GM19099 (cell line): ENCODE measurements around the gene FAM89A.
A peak's percentile ranks its signal among the peaks of the same experiment; 100 is the strongest.

Experiments
- POLR2A ChIP-seq: IDR thresholded peaks from 3 replicates; pipeline ENCODE4 v1.6.1; 2011; ENCODE audit warnings: low read depth; ENCODE audit not compliant: insufficient read length; ENCODE audit errors: extremely low read depth

The FAM89A gene

DNA sequence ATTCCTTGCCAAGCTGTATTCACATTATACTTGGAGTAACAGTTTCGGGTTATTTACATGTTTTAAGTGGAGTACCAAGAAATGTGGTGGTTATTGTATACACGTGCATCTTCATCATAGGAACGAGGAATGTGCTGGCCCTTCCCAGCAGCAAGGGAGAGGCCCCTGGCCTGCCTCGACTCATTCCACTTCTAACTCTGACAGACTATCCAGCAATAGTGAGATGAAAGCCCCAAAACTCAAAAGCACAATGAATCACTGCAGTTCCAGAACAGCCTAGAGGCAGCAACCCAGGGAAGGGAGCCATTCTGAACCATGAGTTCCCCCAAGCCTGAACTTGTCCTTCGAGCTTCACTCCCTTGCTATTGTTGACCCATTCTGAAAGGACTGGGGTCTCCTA, 23.1 kb downstream of the FAM89A start:
- no peak for TF ChIP-seq POLR2A

DNA sequence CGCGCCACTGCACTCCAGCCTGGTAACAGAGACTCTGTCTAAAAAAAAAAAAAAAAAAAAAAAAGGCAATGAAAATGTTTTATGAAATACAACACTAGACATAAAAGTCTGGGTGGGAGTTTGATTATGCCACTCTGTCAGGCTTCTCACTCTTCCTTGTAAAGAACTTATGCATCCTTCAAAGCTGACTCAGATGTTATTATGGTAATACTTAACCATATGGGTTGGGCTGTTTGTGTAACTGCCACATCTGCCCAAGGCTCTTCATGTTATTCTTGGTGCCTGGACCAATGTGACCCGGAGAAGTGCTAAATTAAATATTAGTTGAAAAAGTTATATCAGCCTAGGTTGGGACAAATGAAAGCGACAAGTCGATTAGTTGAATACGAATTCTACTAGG, 23.8 kb downstream of the FAM89A start:
- no peak for TF ChIP-seq POLR2A

DNA sequence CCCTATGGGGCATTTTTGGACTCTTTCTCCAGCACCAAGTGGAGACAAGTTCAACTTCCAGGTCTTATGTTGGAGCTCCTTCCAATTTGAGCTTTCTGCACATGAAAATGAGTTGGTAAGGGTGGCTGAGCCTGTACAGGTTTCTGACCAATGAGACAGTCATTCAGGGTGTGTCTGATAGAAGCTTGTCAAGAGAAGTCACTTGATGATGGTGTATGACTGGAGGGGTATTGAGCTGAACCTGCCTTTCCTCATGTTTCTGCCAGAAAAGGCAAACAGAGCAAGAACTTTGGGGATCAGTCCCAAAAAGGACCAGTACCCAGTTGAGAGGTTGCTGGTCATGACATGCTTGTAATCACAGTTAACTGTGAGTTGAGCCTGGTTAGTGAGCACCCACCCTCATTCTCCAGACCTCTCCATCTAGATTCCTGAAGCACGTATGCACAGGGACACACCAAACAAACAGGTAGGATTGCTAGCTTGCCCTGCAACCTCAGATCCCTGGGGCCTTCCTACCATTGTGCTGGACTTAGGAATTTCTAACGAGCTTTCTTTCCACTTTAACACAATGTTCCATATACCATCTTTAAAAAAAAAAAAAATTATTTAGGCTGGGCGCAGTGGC, 26.6 kb downstream of the FAM89A start:
- TF ChIP-seq POLR2A = no peak

DNA sequence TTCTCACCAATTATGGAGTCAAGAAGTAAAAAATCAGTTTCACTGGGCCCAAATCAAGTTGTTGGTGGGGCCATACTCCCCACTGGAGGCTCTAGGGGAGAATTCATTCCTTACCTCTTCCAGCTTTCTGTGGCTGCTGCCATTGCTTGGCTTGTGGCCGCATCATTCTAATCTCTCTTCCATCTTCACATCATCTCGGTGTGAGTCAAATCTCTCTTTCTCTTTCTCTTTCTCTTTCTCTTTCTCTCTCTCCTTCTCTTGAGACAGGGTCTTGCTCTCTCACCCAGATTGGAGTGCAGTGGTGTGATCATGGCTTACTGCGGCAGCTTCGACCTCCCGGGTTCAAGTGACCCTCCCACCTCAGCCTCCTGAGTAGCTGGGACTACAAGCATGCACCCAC, 28.1 kb downstream of the FAM89A start:
- no peak for TF ChIP-seq POLR2A

DNA sequence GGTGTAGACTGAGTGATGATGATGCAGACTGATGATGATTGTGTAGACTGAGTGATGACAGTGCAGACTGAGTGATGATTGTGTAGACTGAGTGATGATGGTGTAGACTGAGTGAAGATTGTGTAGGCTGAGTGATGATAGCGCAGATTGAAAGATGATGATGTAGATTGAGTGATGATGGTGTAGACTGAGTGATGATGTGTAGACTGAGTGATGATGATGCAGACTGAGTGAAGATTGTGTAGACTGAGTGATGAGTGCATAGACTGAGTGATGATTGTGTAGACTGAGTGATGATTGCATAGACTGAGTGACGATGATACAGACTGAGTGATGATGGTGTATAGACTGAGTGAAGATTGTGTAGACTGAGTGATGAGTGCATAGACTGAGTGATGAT, 28.7 kb downstream of the FAM89A start:
- TF ChIP-seq POLR2A = no peak

DNA sequence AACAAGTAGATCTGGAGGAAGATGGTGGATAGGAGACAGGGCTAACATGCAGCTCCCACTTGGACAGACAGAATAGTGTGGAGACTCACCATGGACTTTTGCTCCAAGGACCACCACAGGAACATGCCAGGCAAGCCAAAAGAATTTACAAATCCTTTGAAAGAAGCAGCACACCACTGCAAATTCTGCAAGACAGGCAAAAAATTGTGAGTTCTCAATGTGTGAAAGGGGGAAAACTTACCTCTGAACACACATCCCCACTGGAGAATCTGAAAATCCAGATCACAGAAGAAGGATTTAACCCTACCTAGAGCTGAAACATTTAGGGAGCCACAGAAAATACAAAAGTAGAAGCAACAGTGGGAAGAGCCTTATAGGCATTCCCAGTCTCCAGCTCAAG, 38.2 kb downstream of the FAM89A start:
- no peak for TF ChIP-seq POLR2A

DNA sequence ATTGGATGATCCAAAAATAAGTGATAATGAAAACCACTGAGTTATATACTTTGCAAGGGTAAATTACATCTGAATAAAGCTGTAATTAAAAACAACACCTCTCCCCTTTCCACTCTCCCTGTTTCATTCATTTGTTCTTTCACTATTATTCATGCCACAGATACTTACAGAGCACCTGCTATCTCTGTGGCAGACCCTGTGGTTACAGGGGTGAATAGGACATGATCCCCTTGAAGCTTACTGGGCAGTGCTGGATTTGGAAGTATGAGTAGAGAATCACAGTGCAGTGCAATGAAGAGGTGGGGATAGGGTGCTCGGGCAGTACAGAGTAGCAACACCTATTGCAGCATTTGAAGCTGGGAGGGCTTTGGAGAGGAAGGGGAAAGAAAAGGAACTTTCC, 39.4 kb downstream of the FAM89A start:
- TF ChIP-seq POLR2A = no peak

DNA sequence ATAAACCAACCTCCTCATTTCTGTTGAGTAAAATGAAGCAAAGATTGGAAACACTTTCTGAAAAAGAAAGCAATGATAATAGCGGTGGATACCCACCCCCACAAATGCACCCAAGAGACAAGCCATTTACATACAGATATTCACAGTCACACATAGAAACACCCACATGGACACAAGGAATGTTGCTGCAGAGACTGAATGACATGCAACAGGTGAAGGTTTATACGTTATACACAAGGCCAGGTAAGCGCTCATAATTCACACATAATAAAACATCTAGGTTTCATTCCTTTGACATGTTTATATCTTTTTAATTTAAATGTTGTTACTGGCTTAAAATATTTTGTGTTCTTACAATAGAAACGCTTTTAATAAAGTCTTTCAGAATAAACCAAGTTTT, 39.9 kb downstream of the FAM89A start:
- TF ChIP-seq POLR2A = no peak

DNA sequence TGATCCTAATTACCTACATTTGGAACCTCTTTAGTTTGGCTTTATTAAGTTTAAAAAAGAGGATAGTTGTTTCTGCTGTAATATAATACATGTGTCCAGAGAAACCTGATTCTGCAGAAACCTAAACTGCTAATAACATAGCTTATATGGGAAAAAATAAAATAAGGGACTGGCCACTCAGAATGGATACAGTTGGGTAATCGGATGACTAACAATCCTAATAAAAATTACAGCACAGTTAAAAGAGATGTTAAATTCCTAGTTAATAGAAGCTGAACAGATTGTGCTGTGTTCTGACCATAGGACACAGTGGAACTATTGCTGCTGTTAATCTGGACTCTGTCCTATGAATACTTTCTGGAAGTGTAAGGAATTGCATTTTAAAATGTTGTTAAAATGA, 45.2 kb downstream of the FAM89A start:
- TF ChIP-seq POLR2A = no peak

DNA sequence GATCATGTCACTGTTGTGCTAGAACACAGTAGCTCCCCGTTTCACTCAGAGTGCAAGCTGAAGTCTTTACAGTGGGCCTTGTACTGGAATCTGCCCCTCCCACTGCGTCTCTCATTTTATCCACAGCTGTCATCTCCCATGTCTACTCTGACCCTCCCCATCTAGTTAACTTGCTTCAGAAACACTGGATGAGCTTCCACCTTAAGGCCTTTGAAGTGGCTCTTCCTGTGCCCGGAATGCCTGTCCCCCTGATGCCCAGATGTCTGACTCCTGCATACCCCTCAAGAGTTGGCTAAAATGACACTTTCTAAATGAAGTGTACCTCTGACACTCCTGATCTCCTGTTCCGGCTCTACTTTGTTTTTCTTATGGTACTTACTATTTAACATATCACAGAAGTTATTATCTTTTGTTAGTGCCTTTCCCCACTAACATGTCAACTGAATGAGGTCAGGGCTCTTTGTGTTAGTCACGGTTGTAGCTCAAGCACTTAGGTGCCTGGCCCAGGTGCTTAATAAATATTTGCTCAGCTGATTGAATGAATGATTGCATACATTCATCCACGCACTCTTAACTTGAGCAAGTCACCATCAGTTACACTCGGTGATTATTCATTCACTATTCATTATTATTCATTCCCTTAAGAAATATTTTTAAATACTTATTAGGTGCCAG, 47.8 kb downstream of the FAM89A start:
- no peak for TF ChIP-seq POLR2A

DNA sequence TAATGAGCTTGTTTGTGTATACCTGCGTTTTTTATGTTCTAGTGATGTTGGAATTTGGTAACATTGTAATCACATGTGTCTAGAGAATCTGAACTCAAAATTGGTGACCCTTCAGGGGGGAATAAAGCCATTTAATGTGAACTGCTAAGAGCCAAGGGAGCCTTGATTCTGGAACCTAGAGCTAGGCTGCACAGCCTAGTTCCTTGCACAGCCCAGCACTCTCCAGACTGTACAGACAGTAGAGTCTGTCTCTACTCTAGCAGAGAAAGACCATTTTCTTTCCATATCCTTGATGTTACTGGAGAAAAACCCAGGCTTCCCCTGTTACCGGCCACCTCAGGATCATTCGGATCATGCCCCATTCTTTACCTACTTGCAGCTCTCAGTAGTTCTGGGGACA, 52.6 kb downstream of the FAM89A start:
- TF ChIP-seq POLR2A = no peak

DNA sequence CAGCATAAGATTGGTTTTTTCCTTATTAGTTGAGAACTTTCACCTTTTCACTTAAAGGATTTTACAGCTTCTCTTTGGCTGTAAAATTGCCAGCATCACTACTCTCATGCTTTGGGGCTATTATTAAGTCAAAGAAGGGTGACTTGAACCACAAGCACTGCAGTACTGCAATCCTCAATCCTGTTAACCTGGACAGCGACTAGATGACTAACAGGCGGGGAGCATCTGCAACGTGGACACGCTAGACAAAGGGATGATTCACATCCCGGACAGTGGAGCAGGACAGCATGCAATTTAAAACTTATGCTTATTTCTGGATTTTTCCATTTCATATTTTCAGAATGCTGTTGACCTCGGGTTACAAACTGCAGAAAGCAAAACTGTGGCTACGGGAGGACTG, 53.1 kb downstream of the FAM89A start:
- TF ChIP-seq POLR2A = no peak

DNA sequence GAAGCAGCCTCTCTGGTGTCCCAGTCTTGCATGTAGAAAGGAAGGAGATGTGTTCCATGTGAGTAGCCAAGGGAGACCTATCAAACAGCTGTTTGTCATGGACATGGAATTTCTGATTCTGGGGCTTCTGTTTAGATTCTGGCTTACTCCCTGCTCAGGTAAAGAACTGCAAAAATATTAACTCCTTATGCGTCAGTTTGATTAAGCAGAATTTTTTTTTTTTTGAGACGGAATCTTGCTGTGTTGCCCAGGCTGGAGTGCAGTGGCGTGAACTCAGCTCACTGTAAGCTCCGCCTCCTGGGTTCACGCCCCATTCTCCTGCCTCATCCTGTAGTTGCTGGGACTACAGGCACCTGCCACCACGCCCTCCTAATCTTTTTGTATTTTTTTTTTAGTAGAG, 54.3 kb downstream of the FAM89A start:
- TF ChIP-seq POLR2A = no peak

DNA sequence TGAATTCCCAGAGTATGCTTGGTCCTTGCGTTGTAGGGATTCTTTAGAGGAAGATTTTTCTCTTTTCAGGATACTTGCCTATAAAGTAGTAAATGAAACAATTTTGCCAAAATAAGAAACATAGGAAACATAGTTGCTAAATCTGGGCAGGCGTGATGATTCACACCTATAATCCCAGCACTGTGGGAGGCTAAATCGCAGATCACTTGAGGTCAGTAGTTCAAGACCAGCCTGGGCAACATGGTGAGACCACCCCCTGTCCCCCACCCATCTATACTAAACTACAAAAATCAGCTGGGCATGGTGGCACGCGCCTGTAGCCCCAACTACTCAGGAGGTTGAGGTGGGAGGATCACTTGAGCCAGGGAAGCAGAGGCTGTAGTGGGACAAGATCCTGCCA, 56.2 kb downstream of the FAM89A start:
- no peak for TF ChIP-seq POLR2A

DNA sequence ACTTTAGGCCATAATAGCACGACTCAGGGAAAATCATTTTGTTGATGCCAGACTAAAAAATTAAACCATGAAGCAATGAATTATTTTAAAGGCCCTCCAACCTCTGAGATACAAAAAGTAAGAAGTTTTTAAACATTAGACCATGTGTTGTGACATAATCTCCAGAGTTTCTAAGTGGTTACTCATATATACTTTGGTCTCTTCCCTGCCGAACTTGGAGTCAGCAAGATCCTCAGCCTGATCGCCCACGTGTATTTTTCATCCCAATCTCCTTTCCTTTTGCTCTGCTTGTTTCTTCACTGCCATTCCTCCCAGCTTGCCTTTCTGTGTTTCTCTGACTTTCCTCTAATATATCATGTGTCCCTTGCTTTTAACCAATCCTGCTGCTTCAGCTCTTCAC, 57.4 kb downstream of the FAM89A start:
- no peak for TF ChIP-seq POLR2A

DNA sequence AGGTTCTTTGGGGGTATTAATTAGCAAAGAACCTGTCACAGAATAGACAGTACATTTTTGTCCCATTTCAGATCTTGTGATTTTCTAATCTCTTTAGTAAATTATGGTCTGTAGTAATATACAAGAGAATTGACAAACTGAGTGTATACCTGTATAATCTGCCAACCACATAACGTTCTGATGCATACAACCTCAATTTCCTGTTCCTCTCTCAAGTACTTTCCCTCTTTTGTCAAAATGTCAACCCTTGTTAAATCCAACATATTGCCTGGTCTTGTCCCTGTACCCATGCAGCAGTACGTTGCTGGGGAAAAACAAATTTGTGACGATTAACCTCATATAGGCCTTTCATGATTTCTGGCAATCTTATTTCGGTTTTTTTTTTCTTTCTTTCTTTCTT, 60.1 kb downstream of the FAM89A start:
- no peak for TF ChIP-seq POLR2A

DNA sequence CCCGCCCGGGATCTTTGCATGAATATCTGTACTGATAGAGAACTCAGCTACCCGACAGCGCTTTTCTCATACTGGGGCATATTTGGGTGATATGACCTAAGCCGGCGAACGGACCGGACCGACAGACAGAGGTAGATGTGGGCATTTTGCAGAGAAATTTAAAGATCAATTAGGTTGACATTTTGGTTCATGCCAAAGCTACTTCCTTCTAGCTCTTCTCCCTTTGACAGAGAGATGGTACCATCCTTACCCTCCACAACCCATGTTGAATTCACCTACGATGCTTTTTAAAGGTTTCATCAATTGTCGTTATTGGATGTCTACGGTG, 60.7 kb downstream of the FAM89A start:
- no peak for TF ChIP-seq POLR2A

DNA sequence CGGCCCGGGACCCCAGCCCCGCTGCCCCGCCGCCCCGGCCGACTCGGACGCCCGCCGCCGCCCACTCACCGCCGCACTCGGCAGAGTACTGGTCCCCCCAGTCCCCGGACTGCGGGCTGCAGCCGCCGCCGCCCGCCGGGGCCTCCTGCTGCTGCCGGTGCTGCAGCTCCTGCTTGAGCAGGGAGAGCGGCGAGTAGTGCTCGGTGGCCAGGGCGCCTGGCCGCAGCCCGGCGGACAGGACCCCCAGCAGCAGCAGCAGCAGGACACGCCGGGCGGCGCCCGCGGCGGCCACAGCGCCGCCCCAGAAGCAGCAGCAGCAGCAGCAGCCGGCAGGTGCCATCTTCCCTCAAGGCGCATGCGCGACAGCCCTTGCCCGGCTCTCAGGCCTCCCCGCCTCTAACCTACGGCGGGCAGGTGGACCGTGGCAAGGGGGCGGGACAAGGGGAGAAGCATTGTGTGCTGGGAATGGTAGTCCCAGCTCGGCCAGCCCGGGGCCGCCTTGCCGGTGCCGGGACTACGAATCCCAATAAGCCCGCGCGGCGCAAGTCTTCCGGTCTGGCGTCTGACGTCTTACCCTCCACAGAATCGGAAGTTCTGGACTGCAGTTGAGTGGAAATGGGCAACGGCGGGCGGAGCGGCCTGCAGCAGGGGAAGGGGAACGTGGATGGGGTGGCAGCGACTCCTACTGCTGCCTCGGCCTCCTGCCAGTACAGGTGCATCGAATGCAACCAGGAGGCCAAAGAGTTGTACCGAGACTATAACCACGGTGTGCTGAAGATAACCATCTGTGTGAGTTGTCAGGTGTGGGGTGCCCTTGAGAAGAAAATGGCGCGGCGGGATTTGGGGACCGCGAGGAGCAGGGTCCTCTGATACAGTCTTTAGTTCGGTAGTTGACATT, 61.3 kb downstream of the FAM89A start, which contains the start of the genes ARV1 and TTC13:
TSS of gene ARV1 (plus strand) at position 604 of the 898 bp plus-strand sequence. CDS start at position 616, 12 bp downstream.
TSS of gene TTC13 (minus strand) at position 371 of the 898 bp plus-strand sequence. CDS start at position 340, 31 bp downstream.
- TF ChIP-seq POLR2A = peak; percentile 84
